ENCODE results near the gene RNF224.

RNF224 gene

DNA sequence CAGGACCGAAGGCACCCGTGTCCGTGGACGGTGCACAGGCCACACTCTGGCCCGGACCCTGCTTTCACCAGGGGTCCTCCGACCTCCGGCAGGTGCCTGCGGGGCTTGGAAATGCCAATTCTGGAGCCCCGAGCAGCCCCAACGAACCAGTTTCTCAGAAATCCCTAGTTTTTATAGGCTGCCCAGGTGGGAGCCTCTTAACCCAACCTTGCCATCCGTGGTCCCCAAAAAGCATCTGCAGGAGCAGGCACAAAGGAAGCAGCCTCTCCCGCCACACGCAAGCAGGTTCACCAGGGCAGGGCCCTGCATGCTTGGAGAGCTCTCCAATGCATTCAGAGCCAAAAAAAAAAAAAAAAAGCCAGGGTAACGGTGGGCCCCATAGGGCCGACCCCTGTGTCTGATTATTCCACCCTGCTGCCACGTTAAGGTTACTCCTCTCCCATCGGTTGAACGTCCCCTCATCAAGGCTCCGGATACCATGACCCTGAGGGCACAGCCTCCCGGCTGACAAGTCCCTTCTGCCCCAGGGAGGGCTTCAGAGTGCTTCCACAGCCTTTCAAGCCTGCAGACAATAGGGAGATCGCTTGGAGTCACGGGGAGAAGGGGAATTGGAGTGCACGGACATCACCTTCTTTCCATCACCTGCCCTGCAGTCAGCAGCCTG is 26.0 kb upstream of the RNF224 start:
- Histone ChIP-seq H3K18ac (ENCODE audit: low read depth in 1 of 2, low read length in 2 of 2) (peak overlapping the region; percentile 75 to 97), H4K91ac (ENCODE audit: low read length) (peak overlapping the region; percentile 40), H2BK120ac (ENCODE audit: low read depth, low read length) (no peak overlapping the region), H3K9ac (ENCODE audit: low read length) (peak overlapping the region; percentile 87), H2BK15ac (ENCODE audit: low read depth, poor library complexity, severe bottlenecking) (no peak overlapping the region), H3K27ac (ENCODE audit: low read length, poor library complexity, severe bottlenecking) (no peak overlapping the region), H4K8ac (ENCODE audit: low read length) (peak overlapping the region; percentile 93), H2AK5ac (ENCODE audit: low read length, severe bottlenecking) (no peak overlapping the region), H2BK12ac (ENCODE audit: low read length in 2 of 2) (no peak overlapping the region), H3K4ac (ENCODE audit: low read depth in 1 of 2, low read length in 2 of 2) (peak overlapping the region; percentile 3 to 65), H3K23ac (ENCODE audit: low read length in 2 of 2) (peak overlapping the region in 1 of 2 experiments; percentile 67), H3K4me3 (ENCODE audit: insufficient read depth in 1 of 2, low read depth in 1 of 2, low read length in 2 of 2) (peak overlapping the region; percentile 74 to 88), H3K27me3 (ENCODE audit: control insufficient read depth in 1 of 2, insufficient read depth in 1 of 2, low read length in 2 of 2) (no peaks in the 10 kb centered on the region), H3K79me1 (replicated peaks; ENCODE audit: low read length, poor library complexity, severe bottlenecking) (peaks cover 32% of the 10 kb centered on the region), H2BK5ac (ENCODE audit: low read depth, low read length, poor library complexity, severe bottlenecking) (no peak overlapping the region), H2AFZ (ENCODE audit: low read depth, low read length) (peak overlapping the region; percentile 91), H3K4me1 (ENCODE audit: control insufficient read depth, insufficient read depth, low read depth, low read length) (peaks cover 53% of the 10 kb centered on the region), H3K36me3 (ENCODE audit: control insufficient read depth in 1 of 2, insufficient read depth in 2 of 2, low read depth in 1 of 2, low read length in 2 of 2) (peaks cover 3 to 5% of the 10 kb centered on the region in 2 experiments), H3K9me3 (ENCODE audit: control insufficient read depth, low read length) (no peaks in the 10 kb centered on the region), H3K4me2 (ENCODE audit: low read length, poor library complexity, severe bottlenecking) (peak overlapping the region; percentile 94), H3K14ac (ENCODE audit: low read length in 2 of 2) (peak overlapping the region in 1 of 2 experiments; percentile 87)
- DNase-seq: no peak
- 31% methylated on average over 21 of the region's 23 CpGs for WGBS

DNA sequence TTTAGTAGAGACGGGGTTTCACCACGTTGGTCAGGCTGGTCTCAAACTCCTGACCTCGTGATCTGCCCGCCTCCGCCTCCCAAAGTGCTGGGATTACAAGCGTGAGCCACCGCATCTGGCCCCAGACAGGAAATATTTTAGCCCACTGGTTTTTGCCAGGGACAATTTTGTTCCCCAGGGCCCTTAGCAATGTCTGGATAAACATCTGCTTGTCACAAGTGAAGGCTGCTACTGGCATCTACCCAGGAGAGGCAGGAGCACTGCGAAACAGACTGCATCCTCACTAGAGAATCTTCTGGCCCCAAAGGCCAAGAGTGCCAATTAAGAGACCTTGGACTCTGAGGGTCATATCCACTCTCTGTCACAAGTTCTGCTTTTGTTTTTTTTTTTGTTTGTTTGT is 24.3 kb upstream of the RNF224 start:
- Histone ChIP-seq H3K4me3 (ENCODE audit: insufficient read depth in 1 of 2, low read depth in 1 of 2, low read length in 2 of 2) (no peak overlapping the region), H2AK5ac (ENCODE audit: low read length, severe bottlenecking) (no peak overlapping the region), H2BK15ac (ENCODE audit: low read depth, poor library complexity, severe bottlenecking) (no peak overlapping the region), H2AFZ (ENCODE audit: low read depth, low read length) (no peak overlapping the region), H4K8ac (ENCODE audit: low read length) (no peak overlapping the region), H3K9me3 (ENCODE audit: control insufficient read depth, low read length) (no peaks in the 10 kb centered on the region), H3K36me3 (ENCODE audit: control insufficient read depth in 1 of 2, insufficient read depth in 2 of 2, low read depth in 1 of 2, low read length in 2 of 2) (peaks cover 12 to 14% of the 10 kb centered on the region in 2 experiments), H3K4me2 (ENCODE audit: low read length, poor library complexity, severe bottlenecking) (no peak overlapping the region), H4K91ac (ENCODE audit: low read length) (no peak overlapping the region), H3K4ac (ENCODE audit: low read depth in 1 of 2, low read length in 2 of 2) (no peak overlapping the region), H3K27ac (ENCODE audit: low read length, poor library complexity, severe bottlenecking) (no peak overlapping the region), H3K18ac (ENCODE audit: low read depth in 1 of 2, low read length in 2 of 2) (no peak overlapping the region), H3K4me1 (ENCODE audit: control insufficient read depth, insufficient read depth, low read depth, low read length) (peaks cover 48% of the 10 kb centered on the region), H2BK5ac (ENCODE audit: low read depth, low read length, poor library complexity, severe bottlenecking) (no peak overlapping the region), H3K9ac (ENCODE audit: low read length) (no peak overlapping the region), H2BK120ac (ENCODE audit: low read depth, low read length) (no peak overlapping the region), H2BK12ac (ENCODE audit: low read length in 2 of 2) (no peak overlapping the region), H3K23ac (ENCODE audit: low read length in 2 of 2) (no peak overlapping the region), H3K79me1 (replicated peaks; ENCODE audit: low read length, poor library complexity, severe bottlenecking) (peaks cover 32% of the 10 kb centered on the region), H3K27me3 (ENCODE audit: control insufficient read depth in 1 of 2, insufficient read depth in 1 of 2, low read length in 2 of 2) (no peaks in the 10 kb centered on the region), H3K14ac (ENCODE audit: low read length in 2 of 2) (no peak overlapping the region)
- no peak for DNase-seq
- 88% methylated on average over 8 of the region's 8 CpGs for WGBS

DNA sequence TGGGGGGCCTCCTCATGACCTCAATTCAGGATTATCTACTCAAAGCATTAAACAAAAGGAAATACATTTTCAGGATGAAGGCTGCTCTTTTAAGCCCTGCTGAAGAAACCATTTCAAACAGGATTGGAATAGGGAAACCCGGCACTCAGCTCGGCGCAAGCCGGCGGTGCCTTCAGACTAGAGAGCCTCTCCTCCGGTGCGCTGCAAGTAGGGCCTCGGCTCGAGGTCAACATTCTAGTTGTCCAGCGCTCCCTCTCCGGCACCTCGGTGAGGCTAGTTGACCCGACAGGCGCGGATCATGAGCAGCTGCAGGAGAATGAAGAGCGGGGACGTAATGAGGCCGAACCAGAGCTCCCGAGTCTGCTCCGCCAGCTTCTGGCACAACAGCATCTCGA is 22.6 kb upstream of the RNF224 start:
- Histone ChIP-seq H3K27me3 (ENCODE audit: control insufficient read depth in 1 of 2, insufficient read depth in 1 of 2, low read length in 2 of 2) (no peaks in the 10 kb centered on the region), H3K9ac (ENCODE audit: low read length) (peak overlapping the region; percentile 98), H3K27ac (ENCODE audit: low read length, poor library complexity, severe bottlenecking) (peak overlapping the region; percentile 24), H2AFZ (ENCODE audit: low read depth, low read length) (no peak overlapping the region), H3K79me1 (replicated peaks; ENCODE audit: low read length, poor library complexity, severe bottlenecking) (peaks cover 33% of the 10 kb centered on the region), H4K91ac (ENCODE audit: low read length) (no peak overlapping the region), H2BK15ac (ENCODE audit: low read depth, poor library complexity, severe bottlenecking) (no peak overlapping the region), H3K36me3 (ENCODE audit: control insufficient read depth in 1 of 2, insufficient read depth in 2 of 2, low read depth in 1 of 2, low read length in 2 of 2) (peaks cover 19 to 23% of the 10 kb centered on the region in 2 experiments), H3K4me1 (ENCODE audit: control insufficient read depth, insufficient read depth, low read depth, low read length) (peaks cover 32% of the 10 kb centered on the region), H3K9me3 (ENCODE audit: control insufficient read depth, low read length) (no peaks in the 10 kb centered on the region), H2BK12ac (ENCODE audit: low read length in 2 of 2) (peak overlapping the region in 1 of 2 experiments; percentile 19), H2BK120ac (ENCODE audit: low read depth, low read length) (no peak overlapping the region), H3K4me3 (ENCODE audit: insufficient read depth in 1 of 2, low read depth in 1 of 2, low read length in 2 of 2) (peak overlapping the region; percentile 89 to 96), H2BK5ac (ENCODE audit: low read depth, low read length, poor library complexity, severe bottlenecking) (no peak overlapping the region), H3K23ac (ENCODE audit: low read length in 2 of 2) (peak overlapping the region in 1 of 2 experiments; percentile 91), H3K4me2 (ENCODE audit: low read length, poor library complexity, severe bottlenecking) (peak overlapping the region; percentile 97), H4K8ac (ENCODE audit: low read length) (peak overlapping the region; percentile 98), H3K14ac (ENCODE audit: low read length in 2 of 2) (peak overlapping the region in 1 of 2 experiments; percentile 30), H3K18ac (ENCODE audit: low read depth in 1 of 2, low read length in 2 of 2) (no peak overlapping the region), H3K4ac (ENCODE audit: low read depth in 1 of 2, low read length in 2 of 2) (peak overlapping the region in 1 of 2 experiments; percentile 29), H2AK5ac (ENCODE audit: low read length, severe bottlenecking) (no peak overlapping the region)
- DNase-seq: no peak
- WGBS: 44% methylated on average over 21 of the region's 21 CpGs

GRCh38 chr9:137205126-137206069 is 21.9 kb upstream of the RNF224 start, which contains the start of the genes NDOR1 and TMEM203:
Gene NDOR1, plus strand, starts transcription at chr9:137205700. Its CDS starts 78 bp downstream, at chr9:137205778.
Gene TMEM203, minus strand, starts transcription at chr9:137205648. Its CDS starts 234 bp downstream, at chr9:137205414.
- Histone ChIP-seq H3K14ac (ENCODE audit: low read length in 2 of 2) (peak within 1 kb of the TSS in 1 of 2 experiments; percentile 30), H2BK120ac (ENCODE audit: low read depth, low read length) (peak within 1 kb of the TSS; percentile 71), H4K91ac (ENCODE audit: low read length) (peak within 1 kb of the TSS; percentile 86), H2BK15ac (ENCODE audit: low read depth, poor library complexity, severe bottlenecking) (no peak within 1 kb of the TSS), H3K79me1 (replicated peaks; ENCODE audit: low read length, poor library complexity, severe bottlenecking) (peaks cover 33% of the 10 kb centered on the region), H3K4me2 (ENCODE audit: low read length, poor library complexity, severe bottlenecking) (peak within 1 kb of the TSS; percentile 97), H4K8ac (ENCODE audit: low read length) (peak within 1 kb of the TSS; percentile 98), H3K27me3 (ENCODE audit: control insufficient read depth in 1 of 2, insufficient read depth in 1 of 2, low read length in 2 of 2) (no peaks in the 10 kb centered on the region), H2AK5ac (ENCODE audit: low read length, severe bottlenecking) (no peak within 1 kb of the TSS), H3K9me3 (ENCODE audit: control insufficient read depth, low read length) (no peaks in the 10 kb centered on the region), H2BK5ac (ENCODE audit: low read depth, low read length, poor library complexity, severe bottlenecking) (no peak within 1 kb of the TSS), H3K9ac (ENCODE audit: low read length) (peak within 1 kb of the TSS; percentile 98), H2AFZ (ENCODE audit: low read depth, low read length) (peak within 1 kb of the TSS; percentile 68), H3K4me1 (ENCODE audit: control insufficient read depth, insufficient read depth, low read depth, low read length) (peaks cover 31% of the 10 kb centered on the region), H3K4ac (ENCODE audit: low read depth in 1 of 2, low read length in 2 of 2) (peak within 1 kb of the TSS; percentile 78 to 81), H3K4me3 (ENCODE audit: insufficient read depth in 1 of 2, low read depth in 1 of 2, low read length in 2 of 2) (peak within 1 kb of the TSS; percentile 89 to 96), H2BK12ac (ENCODE audit: low read length in 2 of 2) (peak within 1 kb of the TSS in 1 of 2 experiments; percentile 19), H3K23ac (ENCODE audit: low read length in 2 of 2) (peak within 1 kb of the TSS in 1 of 2 experiments; percentile 91), H3K36me3 (ENCODE audit: control insufficient read depth in 1 of 2, insufficient read depth in 2 of 2, low read depth in 1 of 2, low read length in 2 of 2) (peaks cover 19 to 29% of the 10 kb centered on the region in 2 experiments), H3K27ac (ENCODE audit: low read length, poor library complexity, severe bottlenecking) (peak within 1 kb of the TSS; percentile 24), H3K18ac (ENCODE audit: low read depth in 1 of 2, low read length in 2 of 2) (peak within 1 kb of the TSS; percentile 69 to 82)
- DNase-seq: peak; percentile 87
- WGBS: under 1% methylated on average over 98 of the region's 98 CpGs
